Peyer's patch (tissue), 4 donors: Measurements from ENCODE around the gene THBS3.

Experiments
- POLR2A ChIP-seq, 2 donors: fragments of 450-650 bp; IDR thresholded peaks; one replicate each; pipeline ENCODE4 v1.5.1; 2017; ENCODE audit warnings: antibody characterized with exemption in 2 of 2, mild to moderate bottlenecking in 2 of 2, moderate library complexity in 2 of 2
- TF ChIP-seq, protein P1 (sequence below), 6 experiments: fragments of 450-650 bp in 4 of 6; fragments of 200-600 bp in 2 of 6; sonication (generic) in 1 of 6; IDR thresholded peaks; one replicate each; pipeline ENCODE4 v1.5.1; 2017 to 2019; ENCODE audit warnings: antibody characterized with exemption in 6 of 6, mild to moderate bottlenecking in 3 of 6, moderate library complexity in 1 of 6

DNA sequence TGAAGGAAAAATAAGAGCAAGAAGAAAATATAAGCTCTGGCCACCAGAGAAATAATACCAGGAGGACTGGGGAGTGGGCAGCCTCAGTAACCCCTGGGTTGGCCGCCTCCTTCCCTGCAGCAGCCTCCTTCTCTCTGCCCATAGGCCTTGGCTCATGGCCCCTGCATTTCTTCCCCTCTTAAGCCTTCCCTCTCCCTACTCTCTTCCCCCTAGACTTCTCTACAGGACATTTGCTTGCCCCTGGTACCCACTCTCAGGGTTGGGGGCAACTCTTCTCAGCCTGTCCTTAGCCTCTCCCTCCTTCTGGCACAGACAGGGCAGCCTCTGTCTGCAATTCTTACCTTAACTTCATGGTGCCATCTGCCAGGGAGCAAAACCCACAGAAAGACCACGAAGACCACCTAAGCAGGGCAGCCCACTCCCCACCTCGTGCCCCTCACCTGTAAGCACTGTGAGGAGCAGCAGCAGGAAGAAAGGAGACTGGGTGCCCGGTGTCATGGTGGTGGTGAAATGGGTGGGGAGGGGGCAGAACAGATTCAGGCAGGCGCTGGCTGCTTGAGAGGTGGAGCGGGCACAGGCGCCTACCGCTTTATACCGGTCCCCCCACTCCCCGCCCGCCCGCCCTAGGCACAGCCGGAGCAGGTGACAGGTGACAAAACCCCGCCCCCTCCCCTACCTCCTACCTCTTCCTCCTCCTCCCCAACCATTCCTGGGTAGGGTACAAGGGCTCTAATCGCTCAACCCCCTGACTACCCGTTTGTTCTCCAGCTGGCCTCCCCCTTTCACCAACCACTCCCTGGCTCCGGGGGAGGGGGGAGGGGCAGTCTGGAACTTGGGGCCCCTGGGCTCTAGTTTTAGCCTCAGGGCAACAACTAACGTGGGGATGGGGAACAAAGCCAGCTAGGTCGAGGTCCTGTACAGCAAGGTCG, 15.1 kb downstream of the THBS3 start:
- TF ChIP-seq POLR2A (IDR thresholded peaks at IDR 0.05), result no peak
- TF ChIP-seq, protein P1, sequence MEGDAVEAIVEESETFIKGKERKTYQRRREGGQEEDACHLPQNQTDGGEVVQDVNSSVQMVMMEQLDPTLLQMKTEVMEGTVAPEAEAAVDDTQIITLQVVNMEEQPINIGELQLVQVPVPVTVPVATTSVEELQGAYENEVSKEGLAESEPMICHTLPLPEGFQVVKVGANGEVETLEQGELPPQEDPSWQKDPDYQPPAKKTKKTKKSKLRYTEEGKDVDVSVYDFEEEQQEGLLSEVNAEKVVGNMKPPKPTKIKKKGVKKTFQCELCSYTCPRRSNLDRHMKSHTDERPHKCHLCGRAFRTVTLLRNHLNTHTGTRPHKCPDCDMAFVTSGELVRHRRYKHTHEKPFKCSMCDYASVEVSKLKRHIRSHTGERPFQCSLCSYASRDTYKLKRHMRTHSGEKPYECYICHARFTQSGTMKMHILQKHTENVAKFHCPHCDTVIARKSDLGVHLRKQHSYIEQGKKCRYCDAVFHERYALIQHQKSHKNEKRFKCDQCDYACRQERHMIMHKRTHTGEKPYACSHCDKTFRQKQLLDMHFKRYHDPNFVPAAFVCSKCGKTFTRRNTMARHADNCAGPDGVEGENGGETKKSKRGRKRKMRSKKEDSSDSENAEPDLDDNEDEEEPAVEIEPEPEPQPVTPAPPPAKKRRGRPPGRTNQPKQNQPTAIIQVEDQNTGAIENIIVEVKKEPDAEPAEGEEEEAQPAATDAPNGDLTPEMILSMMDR (IDR thresholded peaks at IDR 0.05), result no peak
